Activated effector memory CD4-positive, alpha-beta T cell treated with Interleukin-2 at 50 U/mL for 16 hours (primary cell): ENCODE data around the gene GFER.

Experiments
- DNase-seq: peaks from one replicate; pipeline ENCODE4 v3.0.0-alpha.2; 2020

The GFER gene

GRCh38 chr16:1991588-1991947, 7.6 kb downstream of the GFER start:
- DNase-seq, result no peak

DNA sequence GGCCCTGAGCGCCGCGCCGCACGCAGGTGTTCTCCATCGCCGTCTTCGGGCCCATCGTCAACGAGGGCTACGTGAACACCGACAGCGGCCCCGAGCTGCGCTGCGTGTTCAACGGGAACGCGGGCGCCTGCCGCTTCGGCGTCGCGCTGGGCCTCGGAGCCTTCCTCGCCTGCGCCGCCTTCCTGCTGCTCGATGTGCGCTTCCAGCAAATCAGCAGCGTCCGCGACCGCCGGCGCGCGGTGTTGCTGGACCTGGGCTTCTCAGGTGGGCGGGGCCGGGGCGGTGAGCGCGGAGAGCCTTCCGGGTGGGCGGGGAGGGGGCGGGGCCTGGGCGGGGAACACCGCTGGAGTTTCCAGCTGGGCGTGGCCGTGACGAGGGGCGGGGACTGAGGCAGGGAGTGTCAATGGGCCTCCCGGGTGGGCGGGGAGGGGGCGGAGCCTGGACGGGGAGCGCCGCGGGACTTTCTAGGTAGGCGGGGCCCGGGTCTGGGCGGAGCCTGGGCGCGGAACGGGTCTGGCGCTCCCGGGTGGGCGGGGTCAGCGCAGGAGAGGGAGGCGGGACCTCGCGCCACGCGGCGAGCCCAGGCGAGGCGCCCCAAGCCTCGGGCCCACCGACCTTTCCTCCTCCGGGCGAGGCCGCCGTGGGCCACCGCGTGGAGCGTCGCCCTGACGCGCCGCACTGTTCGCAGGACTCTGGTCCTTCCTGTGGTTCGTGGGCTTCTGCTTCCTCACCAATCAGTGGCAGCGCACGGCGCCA, 8.1 kb downstream of the GFER start:
- peak; percentile 93 for DNase-seq

DNA sequence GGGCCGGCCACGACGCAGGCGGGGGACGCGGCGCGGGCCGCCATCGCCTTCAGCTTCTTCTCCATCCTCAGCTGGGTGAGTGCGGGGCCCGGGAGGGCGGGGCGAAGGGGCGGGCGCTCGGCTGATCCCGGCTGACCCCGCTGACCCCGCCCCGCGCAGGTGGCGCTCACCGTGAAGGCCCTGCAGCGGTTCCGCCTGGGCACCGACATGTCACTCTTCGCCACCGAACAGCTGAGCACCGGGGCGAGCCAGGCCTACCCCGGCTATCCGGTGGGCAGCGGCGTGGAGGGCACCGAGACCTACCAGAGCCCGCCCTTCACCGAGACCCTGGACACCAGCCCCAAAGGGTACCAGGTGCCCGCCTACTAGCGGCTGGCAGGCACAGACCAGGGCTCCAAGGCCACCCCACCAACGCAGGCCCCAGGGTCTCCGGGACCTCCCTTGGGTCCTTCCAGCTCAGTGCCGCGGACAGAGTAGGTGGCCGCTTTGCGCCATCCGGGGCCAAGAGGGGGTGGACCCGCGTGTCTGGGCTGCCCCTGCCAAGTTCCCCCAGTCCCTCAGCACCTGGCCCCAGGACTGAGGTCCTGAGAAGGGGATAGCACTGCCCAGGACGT, 8.8 kb downstream of the GFER start:
- no peak for DNase-seq

GRCh38 chr16:1993731-1994131, 9.7 kb downstream of the GFER start:
- no peak for DNase-seq

GRCh38 chr16:1997494-1998359, 13.7 kb downstream of the GFER start:
- DNase-seq, result no peak

DNA sequence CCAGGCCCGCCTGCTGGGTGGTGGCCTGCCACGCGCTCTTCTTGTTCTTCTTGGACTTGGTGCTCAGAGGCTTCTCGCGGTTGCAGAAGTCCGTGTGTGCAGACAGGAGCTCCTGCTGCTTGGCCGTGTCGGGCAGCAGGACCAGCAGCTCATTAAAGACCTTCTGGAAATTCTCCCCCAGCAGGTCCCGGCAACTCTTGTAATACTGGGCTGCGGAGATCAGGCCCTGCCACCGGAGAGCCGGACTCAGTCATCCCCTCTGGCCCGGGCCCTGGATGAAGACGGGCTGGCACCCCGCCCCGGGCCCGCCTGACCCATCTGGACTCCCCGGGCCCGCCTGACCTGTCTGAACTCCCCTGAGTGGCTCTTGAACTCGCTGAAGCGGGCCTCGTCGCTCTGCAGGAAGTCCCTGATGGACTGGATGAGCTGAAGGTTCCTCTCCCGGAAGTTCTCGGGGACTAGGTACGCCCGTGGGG, 14.4 kb downstream of the GFER start:
- no peak for DNase-seq

DNA sequence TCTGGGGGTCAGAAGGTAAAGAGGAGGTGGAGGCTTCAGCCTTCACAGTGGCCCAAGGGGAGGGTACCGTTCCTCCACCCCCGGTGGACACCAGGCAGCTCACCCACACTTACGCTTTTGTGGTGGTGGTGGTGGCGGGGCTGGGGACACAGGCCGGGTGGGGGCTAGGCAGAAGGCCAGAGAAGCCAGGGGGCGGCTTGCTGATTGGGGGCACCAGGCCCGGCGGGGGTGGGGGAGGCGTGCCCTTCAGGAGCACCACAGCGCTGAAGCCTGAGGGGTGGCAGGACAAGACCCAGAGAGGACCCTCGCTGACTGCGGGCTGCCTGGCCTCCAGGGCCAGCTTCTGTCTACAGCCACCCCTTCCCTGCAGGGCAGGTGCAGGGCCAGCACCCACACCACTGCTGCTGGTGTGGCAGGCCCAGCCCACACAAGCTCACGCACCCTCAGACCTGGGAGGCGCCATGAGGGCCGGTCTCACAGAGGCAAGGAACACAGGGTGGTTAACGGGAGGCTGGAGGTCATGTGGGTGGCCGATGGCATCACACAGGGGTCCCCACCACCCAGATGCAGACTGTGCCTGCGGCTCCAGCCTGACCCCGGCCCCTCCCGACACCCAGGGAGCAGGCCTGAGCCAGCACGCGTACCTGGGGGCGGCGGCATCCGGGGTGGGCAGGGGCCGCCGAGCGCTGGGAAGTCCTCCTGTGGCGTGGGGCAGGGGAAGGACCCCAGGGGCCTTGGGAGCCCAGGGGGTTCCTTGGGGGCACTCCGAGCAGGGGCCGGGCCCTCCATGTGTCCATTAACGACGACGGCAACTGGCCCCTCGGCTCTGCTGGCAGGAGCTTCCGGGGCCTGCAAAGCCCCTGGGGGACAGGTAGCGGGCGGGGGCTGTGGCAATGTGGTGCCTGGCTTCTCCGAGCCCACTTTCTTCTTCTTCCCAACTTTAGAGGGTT, 15.1 kb downstream of the GFER start:
- no peak for DNase-seq

GRCh38 chr16:1999866-2000514, 16.0 kb downstream of the GFER start:
- DNase-seq, result no peak

- no peak for DNase-seq
Observed at GRCh38 chr16:2001035-2001434, 17.0 kb downstream of the GFER start.

DNA sequence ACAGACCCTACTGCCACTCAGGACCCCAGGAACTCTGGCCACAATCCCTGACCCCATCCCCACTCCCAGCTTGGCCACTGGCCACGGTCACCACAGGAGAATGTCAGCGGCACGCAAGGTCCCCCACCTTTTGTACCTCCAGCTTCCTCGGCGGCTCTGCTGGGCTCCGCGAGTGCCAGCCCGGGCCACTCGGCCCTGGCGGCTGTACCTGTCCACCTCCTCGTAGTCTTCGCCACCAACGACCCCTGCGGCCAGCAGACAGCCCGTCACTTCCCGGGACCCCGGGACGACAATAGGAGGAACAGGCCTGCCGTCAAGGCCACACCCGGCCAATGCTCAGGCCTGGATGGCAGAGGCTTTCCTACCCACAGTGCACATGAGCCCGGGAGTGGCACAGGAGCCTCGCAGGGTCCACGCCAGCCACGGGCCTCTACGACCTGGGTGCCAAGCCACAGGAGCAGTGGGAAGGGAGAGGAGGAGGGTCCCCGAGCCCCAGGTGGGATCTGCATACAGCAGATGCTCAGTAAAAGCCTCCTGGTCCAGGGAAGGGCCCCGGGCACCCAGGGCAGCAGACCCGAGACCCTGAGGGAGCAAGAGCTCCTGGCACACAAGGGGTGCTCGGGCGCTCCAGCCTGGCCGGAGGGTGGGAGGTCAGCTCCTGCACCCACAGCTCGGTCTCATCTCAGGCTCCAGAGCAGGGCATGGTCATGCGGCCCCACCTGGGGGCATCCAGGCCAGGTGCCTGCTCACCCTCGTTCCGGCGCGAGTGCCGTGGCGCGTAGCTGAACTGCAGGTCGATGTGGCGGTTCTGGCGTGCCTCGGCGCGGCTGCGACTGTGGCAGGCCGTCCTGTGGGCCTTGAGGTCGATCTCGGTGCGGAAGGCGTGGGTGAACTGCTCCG, 17.7 kb downstream of the GFER start:
- no peak for DNase-seq

- DNase-seq, result no peak
Observed at GRCh38 chr16:2002406-2003230, 18.6 kb downstream of the GFER start.

- DNase-seq, result no peak
Observed at GRCh38 chr16:2003231-2003826, 19.3 kb downstream of the GFER start.

DNA sequence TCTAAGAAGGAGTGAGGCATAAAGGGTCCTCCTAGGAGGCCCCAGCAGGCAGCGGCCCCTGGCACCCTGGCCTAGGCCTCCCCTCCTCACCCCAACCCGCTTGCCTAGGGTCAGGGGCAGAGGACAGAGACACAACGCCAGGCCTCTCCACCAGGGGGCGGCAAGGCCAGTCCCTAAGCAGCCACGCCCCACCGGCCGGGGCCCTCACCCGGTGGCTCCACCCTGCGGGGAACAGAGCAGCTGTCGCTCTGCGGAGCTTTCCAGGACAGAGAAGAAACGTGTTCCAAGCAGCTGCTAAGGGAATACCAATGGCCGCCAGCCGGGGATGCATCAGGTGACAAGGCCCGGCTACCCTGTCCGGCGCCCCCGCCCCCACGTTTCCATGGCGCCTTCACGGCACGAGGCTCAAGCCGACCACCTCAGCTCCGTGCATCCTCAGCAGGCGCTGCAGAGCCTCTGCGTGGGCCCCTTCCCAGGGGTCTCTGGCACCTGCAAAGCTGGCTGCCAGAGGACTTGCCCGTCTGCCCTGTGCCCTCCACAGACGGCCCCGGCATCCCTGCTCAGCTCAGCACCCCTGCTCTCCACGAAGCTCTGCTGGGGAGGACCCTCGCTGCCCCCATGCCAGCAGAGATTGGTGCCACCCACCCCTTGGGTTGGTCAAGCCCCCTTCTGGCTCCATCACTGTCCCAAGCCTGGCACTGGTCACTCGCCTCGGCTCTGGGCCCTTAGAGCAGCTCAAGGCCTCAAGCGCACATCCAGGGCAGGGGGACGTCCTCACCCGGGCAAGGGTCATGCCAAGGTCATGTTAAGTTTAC, 20.0 kb downstream of the GFER start:
- DNase-seq, result peak; percentile 73

DNA sequence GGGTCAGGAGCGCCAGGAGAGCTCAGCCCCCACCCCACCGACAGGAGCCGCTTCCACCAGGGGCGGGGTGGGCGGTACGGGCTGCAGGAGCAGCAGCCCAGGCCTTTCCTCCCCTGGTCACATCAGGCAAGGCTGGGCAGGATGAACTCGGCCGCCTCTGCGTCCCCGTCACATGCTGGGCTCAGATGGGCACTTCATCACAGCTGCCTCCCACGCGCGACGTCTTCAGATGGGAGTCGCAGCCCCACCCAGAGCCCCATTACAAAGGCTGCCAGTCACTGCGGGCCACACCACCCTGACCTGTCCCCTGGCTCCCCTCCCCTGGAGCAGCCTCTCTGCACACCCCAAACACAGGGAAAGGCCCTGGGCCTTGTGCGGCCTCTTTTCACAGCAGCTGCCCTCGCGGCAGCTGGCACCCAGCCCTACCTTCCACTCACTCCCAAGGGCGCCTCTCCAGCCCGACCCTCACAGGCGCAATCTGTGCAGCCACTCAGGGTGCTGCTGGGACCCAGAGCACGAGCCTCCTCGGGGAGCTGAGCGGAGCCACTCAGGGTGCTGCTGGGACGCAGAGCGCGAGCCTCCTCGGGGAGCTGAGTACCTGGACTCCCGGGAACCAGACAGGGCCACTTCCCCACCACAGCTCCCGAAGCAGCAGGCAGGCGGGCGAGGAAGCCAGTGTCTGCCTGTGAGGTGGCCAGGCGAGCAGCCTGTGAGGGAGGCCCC, 21.0 kb downstream of the GFER start:
- no peak for DNase-seq

DNA sequence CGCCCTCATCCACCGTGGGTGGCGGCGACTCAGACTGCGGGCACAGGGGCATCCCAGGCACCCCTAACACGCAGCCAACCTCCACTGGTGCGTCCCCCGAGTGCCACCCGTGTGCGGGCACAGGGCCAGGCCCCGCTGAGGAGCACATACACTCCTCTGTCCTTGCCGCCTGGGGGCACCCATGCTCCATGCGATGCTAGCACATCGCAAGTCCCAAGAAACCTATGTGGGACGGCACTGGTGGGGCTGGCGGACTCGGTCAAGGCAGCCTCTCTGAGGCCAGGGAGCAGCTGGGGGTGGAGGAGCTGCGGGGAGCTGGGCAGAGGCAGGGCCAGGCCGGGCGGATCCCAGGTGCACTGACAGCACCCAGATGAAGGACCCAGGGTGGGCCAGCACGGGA, 21.7 kb downstream of the GFER start:
- DNase-seq, result no peak

DNA sequence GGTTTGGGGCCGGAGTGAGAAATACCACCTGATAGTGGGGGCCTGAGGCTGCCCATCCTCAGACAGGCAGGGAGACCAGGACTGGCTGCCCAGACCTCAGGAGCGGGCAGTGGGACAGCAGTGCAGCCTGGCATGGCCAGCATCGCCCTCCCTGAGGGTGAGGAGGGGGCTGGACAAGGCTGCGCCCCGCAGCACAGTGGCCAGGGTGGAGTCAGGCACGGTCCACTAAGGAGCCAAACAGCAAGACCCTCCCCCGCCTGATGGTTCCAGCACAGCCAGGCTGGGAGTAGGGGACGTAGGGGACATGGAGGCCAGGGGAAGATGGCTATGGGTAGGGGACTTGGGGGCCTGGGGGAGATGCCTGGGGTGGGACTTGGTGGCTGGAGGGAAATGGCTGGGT, 22.3 kb downstream of the GFER start:
- no peak for DNase-seq

DNA sequence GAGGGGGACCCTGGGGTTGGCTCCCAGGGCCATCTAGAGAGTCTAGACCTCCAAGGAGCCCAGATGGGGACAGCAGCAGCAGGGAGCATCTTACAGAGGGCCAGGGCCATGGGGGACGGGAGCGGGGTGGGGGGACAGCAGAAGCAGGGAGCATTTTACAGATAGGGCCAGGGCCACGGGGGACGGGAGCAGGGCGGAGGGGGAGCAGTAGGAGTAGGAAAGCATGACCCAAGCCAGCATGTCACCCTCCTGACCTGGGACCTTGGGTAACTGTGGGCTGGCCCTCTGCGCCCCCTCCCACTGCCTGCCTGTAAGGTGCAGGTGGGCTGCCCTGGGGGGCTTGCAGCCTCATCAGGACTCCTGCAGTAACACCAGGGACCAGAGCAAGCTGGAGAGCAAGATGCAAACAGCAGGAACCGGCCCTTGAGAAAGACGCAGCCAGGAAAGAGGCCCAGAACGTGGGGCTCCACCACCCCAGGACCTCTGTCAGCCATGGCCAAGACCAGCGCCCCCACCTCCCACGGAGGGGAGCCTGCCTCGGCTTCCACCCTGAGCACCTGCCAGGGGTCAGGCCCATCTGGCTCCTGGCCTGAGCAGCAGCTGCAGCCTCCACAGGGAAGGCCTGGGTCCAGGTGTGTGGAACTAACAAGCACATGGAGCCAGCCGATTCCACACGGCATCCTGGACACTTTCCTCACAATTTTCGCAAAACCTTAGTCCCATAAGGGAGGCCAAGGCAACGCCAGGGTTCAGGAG, 23.3 kb downstream of the GFER start:
- DNase-seq, result no peak
